Activated gamma-delta T cell treated with anti-CD3 and anti-CD28 coated beads, Interleukin-2, amount 50 U/mL, for 16 hours (primary cell): Measurements from ENCODE around the gene ANKRD23.
"Not testable (repeated sequence)": the region's sequence is repeated elsewhere in the genome, so short reads cannot be mapped to it uniquely, and the experiment has no call there.

Source experiments
- DNase-seq: peaks from one replicate; pipeline ENCODE4 v3.0.0-alpha.2; 2020; ENCODE audit warnings: low read depth

ANKRD23 gene

GRCh38 chr2:96815326-96816126 lies 28.3 kb downstream of the ANKRD23 start:
- no peak for DNase-seq

GRCh38 chr2:96813656-96814055 lies 30.2 kb downstream of the ANKRD23 start:
- no peak for DNase-seq

- no peak for DNase-seq
Observed at GRCh38 chr2:96811917-96812316, 31.9 kb downstream of the ANKRD23 start.

- no peak for DNase-seq
Observed at GRCh38 chr2:96810783-96811192, 33.0 kb downstream of the ANKRD23 start.

GRCh38 chr2:96809951-96810782 lies 33.7 kb downstream of the ANKRD23 start:
- no peak for DNase-seq

GRCh38 chr2:96809216-96809882 lies 34.5 kb downstream of the ANKRD23 start:
- DNase-seq = no peak

- DNase-seq = no peak
Observed at GRCh38 chr2:96808176-96808837, 35.5 kb downstream of the ANKRD23 start.

GRCh38 chr2:96807127-96807471 lies 36.7 kb downstream of the ANKRD23 start:
- DNase-seq = no peak

- peak; percentile 29 for DNase-seq
Observed at GRCh38 chr2:96806468-96807126, 37.2 kb downstream of the ANKRD23 start.

- not testable (repeated sequence) for DNase-seq
Observed at GRCh38 chr2:96805946-96806345, 37.9 kb downstream of the ANKRD23 start.

- no peak for DNase-seq
Observed at GRCh38 chr2:96804986-96805385, 38.8 kb downstream of the ANKRD23 start.

GRCh38 chr2:96802721-96803120 lies 41.1 kb downstream of the ANKRD23 start:
- DNase-seq = no peak

- peak; percentile 22 for DNase-seq
Observed at GRCh38 chr2:96801786-96802595, 41.8 kb downstream of the ANKRD23 start.

- DNase-seq = peak; percentile 63
Observed at GRCh38 chr2:96801005-96801785, 42.6 kb downstream of the ANKRD23 start.

GRCh38 chr2:96800061-96801004 lies 43.5 kb downstream of the ANKRD23 start:
- DNase-seq = no peak

GRCh38 chr2:96799623-96799935 lies 44.2 kb downstream of the ANKRD23 start:
- DNase-seq = no peak

- DNase-seq = no peak
Observed at GRCh38 chr2:96798733-96799622, 44.8 kb downstream of the ANKRD23 start.

- no peak for DNase-seq
Observed at GRCh38 chr2:96797066-96797625, 46.7 kb downstream of the ANKRD23 start.
